B cell (primary cell): ENCODE data around the gene FAM118B. TPM values are rescaled to one million over a fixed set of nuclear protein-coding genes. Genes with fewer than 3 reads are reported as not detected.

Experiments used
- ATAC-seq: fragments of 200-7000 bp; cut with Tn5 transposase; one replicate; pipeline ENCODE4 v1.10.0; 2021; ENCODE audit warnings: low read depth, mild to moderate bottlenecking, moderate number of reproducible peaks, moderate library complexity
- CTCF ChIA-PET: fragments of 350-600 bp; sonication (Branson Sonifier 250); formaldehyde crosslinking; loops from one replicate; lab custom pipeline; 2021; ENCODE audit warnings: antibody characterized with exemption, inconsistent platforms; lab: Charles Lee
- POLR2A ChIA-PET: fragments of 350-600 bp; sonication (Branson Sonifier 250); formaldehyde crosslinking; loops from one replicate; lab custom pipeline; 2021; ENCODE audit warnings: antibody characterized with exemption; lab: Charles Lee
- DNase-seq: peaks from one replicate; pipeline ENCODE4 v3.0.0; 2013
- H2AFZ ChIP-seq: 2 replicates; pipeline ENCODE4 v1.6.1; 2012; ENCODE audit warnings: mild to moderate bottlenecking, low read depth, low read length; ENCODE audit not compliant: insufficient read depth, poor library complexity, severe bottlenecking
- H3K27ac ChIP-seq, 2 donors: 1 replicate in 1 of 2; 2 replicates in 1 of 2; pipeline ENCODE4 v1.5.1; 2012 to 2013; ENCODE audit warnings: low read length in 2 of 2, mild to moderate bottlenecking in 2 of 2, moderate library complexity in 1 of 2
- H3K27me3 ChIP-seq, 4 experiments: fragments of 200-600 bp in 1 of 4; sonication (generic) in 1 of 4; replicated peaks in 1 of 4; 1 replicate in 2 of 4; 2 replicates in 2 of 4; pipeline versions ENCODE4 v1.6.1 to v1.7.0; 2013 to 2016; ENCODE audit warnings: low read length in 3 of 4, mild to moderate bottlenecking in 2 of 4, mixed read lengths in 1 of 4, moderate library complexity in 1 of 4; ENCODE audit not compliant: insufficient read depth in 4 of 4, control insufficient read depth in 3 of 4; ENCODE audit errors: control extremely low read depth in 1 of 4
- H3K36me3 ChIP-seq, 2 experiments: replicated peaks in 1 of 2; 1 replicate in 1 of 2; 2 replicates in 1 of 2; pipeline versions ENCODE4 v1.6.1 to v1.7.1; 2013; ENCODE audit warnings: low read length in 1 of 2; ENCODE audit not compliant: insufficient read depth in 2 of 2, control insufficient read depth in 1 of 2; ENCODE audit errors: control extremely low read depth in 1 of 2, extremely low read depth in 1 of 2
- H3K4me1 ChIP-seq, 2 donors: fragments of 200-600 bp in 1 of 2; sonication (generic) in 1 of 2; 1 replicate in 1 of 2; 2 replicates in 1 of 2; pipeline versions ENCODE4 v1.5.1 to v1.6.1; 2013 to 2017; ENCODE audit warnings: low read length in 2 of 2; ENCODE audit not compliant: control insufficient read depth in 2 of 2, insufficient read depth in 2 of 2
- H3K4me2 ChIP-seq: replicated peaks from 2 replicates; pipeline ENCODE3; 2012; ENCODE audit warnings: mild to moderate bottlenecking, low read depth, low read length; ENCODE audit not compliant: poor library complexity, severe bottlenecking
- H3K4me3 ChIP-seq, 5 experiments: fragments of 200-600 bp in 1 of 5; sonication (generic) in 1 of 5; 1 replicate in 3 of 5; 2 replicates in 2 of 5; pipeline versions ENCODE4 v1.5.1 to v1.7.0; 2011 to 2016; ENCODE audit warnings: low read length in 4 of 5, mild to moderate bottlenecking in 4 of 5, low read depth in 2 of 5, control low read depth in 1 of 5, moderate library complexity in 1 of 5; ENCODE audit not compliant: insufficient read depth in 1 of 5; ENCODE audit errors: control extremely low read depth in 1 of 5, extremely low read depth in 1 of 5
- H3K79me2 ChIP-seq: fragments of 200-600 bp; sonication (generic); one replicate; pipeline ENCODE4 v1.6.0; 2016; ENCODE audit warnings: low read length; ENCODE audit not compliant: control insufficient read depth, insufficient read depth
- H3K9ac ChIP-seq: fragments of 200-600 bp; sonication (generic); 2 replicates; pipeline ENCODE4 v1.6.1; 2017; ENCODE audit warnings: mild to moderate bottlenecking, low read length, moderate library complexity
- H3K9me3 ChIP-seq, 3 donors: one replicate each; pipeline versions ENCODE4 v1.6.1 to v1.7.1; 2013; ENCODE audit warnings: low read length in 2 of 3; ENCODE audit not compliant: control insufficient read depth in 2 of 3, insufficient read depth in 1 of 3; ENCODE audit errors: control extremely low read depth in 1 of 3
- H4K20me1 ChIP-seq: 2 replicates; pipeline ENCODE4 v1.6.0; 2012; ENCODE audit warnings: mild to moderate bottlenecking, low read length; ENCODE audit not compliant: insufficient read depth, control insufficient read depth, poor library complexity, severe bottlenecking
- H3K27ac Mint-ChIP-seq: one replicate; pipeline ENCODE4 v1.8.0; 2021; ENCODE audit warnings: mixed read lengths
- H3K27me3 Mint-ChIP-seq: one replicate; pipeline ENCODE4 v1.8.0; 2021; ENCODE audit warnings: mixed read lengths
- H3K4me1 Mint-ChIP-seq: one replicate; pipeline ENCODE4 v1.8.0; 2021; ENCODE audit warnings: mixed read lengths
- H3K4me3 Mint-ChIP-seq: one replicate; pipeline ENCODE4 v1.8.0; 2021; ENCODE audit warnings: mixed read lengths
- H3K9me3 Mint-ChIP-seq: one replicate; pipeline ENCODE4 v1.8.0; 2022; ENCODE audit warnings: mixed read lengths; ENCODE audit not compliant: insufficient read depth
- CTCF ChIP-seq: fragments of 200-600 bp; IDR thresholded peaks from one replicate; pipeline ENCODE4 v1.8.0; 2022; ENCODE audit warnings: antibody characterized with exemption, mild to moderate bottlenecking
- EZH2 ChIP-seq: IDR thresholded peaks from 2 replicates; pipeline ENCODE4 v1.6.1; 2012; ENCODE audit warnings: borderline replicate concordance, low read depth, mild to moderate bottlenecking, moderate library complexity, low read length; ENCODE audit not compliant: insufficient read depth, poor library complexity, severe bottlenecking
- WGBS: methylation state at CpG from one replicate; pipeline ENCODE4 v1.1.5; 2013; ENCODE audit warnings: missing lambda C conversion rate; ENCODE audit not compliant: insufficient coverage; 5-methylcytosine and 5-hydroxymethylcytosine counted together
- intact Hi-C: fragments of 100-400 bp; cut with micrococcal nuclease; formaldehyde crosslinking; loops from one replicate; pipeline ENCODE4 v1.10.0; 2022
- polyA plus RNA-seq: library from polyadenylated mRNA; depleted of rRNA; stranded (reverse); fragments of >200 nt; gene quantifications from 2 replicates; pipeline ENCODE4 v1.2.3, GENCODE V29; 2012
- total RNA-seq, 2 donors: library from RNA; stranded (reverse); fragments of 120-200 nt in 1 of 2; gene quantifications; 1 replicate in 1 of 2; 2 replicates in 1 of 2; pipeline versions ENCODE4 v1.2.3 to v1.2.4, GENCODE V29; 2013 to 2022

The FAM118B gene
- total and polyA plus RNA-seq, 2 donors (not counting 1 experiment from before 2014, with no cell fraction given): 7.3 to 14.1 TPM

DNA sequence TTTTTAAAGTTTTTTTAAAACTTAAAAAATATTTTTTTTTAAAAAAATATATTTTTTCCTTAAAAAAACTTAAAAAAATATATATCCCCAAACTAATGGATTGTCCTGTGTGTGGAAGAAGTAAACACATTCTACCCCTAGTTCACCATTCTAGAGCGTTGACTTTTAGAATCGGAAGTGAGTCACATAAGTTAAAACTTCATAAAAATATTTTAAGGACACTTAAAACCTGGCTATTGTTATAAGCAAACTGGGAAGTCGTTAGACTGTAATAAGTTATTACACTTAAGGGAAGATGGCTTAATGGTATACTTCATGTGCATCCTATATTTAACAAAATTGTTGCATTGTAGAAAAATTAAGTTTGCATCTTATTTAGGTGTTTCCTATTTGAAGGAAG, 21.1 kb downstream of the FAM118B start:
- WGBS: no CpG with 5 or more reads among the region's 3 CpGs
- ChIA-PET CTCF (no interaction called here), POLR2A (no interaction called here)
- Histone ChIP-seq H3K27ac (no peak overlapping the region), H3K79me2 (no peaks in the 10 kb centered on the region), H4K20me1 (no peaks in the 10 kb centered on the region), H3K27me3 (no peaks in the 10 kb centered on the region), H3K9ac (no peak overlapping the region), H3K4me2 (no peak overlapping the region), H3K9me3 (no peaks in the 10 kb centered on the region), H3K36me3 (peaks cover 11 to 14% of the 10 kb centered on the region in 2 experiments), H3K4me1 (no peaks in the 10 kb centered on the region), H2AFZ (no peak overlapping the region), H3K4me3 (no peak overlapping the region)
- H3K27ac Mint-ChIP-seq: no peak overlapping the region
- no peaks in the 10 kb centered on the region for H3K9me3 Mint-ChIP-seq
- no peak overlapping the region for H3K4me3 Mint-ChIP-seq
- peaks cover 2% of the 10 kb centered on the region for H3K4me1 Mint-ChIP-seq
- DNase-seq: no peak
- intact Hi-C loops: no loop called here
- H3K27me3 Mint-ChIP-seq: no peaks in the 10 kb centered on the region
- TF ChIP-seq EZH2 (no peak), CTCF (no peak)
- no peak for ATAC-seq

DNA sequence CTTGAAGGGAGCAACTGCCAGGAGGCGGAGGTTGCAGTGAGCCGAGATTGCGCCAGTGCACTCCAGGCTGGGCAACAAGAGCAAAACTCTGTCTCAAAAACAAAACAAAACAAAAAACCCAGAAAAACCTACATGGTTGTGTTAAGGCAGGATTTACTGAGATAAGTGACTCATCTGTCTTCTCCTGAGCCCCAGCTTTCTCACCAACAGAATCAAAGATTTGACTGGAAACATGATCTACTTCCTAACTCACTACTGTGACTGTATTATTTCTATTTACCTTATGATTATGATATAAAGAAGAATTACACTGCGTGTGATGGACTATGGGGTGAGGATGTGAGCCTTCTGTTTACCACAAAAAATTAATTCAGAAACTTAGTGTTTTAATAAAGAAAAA, 21.8 kb downstream of the FAM118B start:
- POLR2A ChIA-PET: no interaction called here

More for the DNA sequence above, 21.8 kb downstream of the FAM118B start:
- DNase-seq (no peak), ATAC-seq (no peak)
- no peaks in the 10 kb centered on the region for H3K4me1 ChIP-seq
- TF ChIP-seq CTCF: no peak
- no peak for TF ChIP-seq EZH2
- peaks cover 11 to 16% of the 10 kb centered on the region in 2 experiments for H3K36me3 ChIP-seq
- Mint-ChIP-seq H3K27ac (no peak overlapping the region), H3K4me3 (no peak overlapping the region), H3K27me3 (no peaks in the 10 kb centered on the region), H3K4me1 (peaks cover 2% of the 10 kb centered on the region), H3K9me3 (no peaks in the 10 kb centered on the region)
- H3K9ac ChIP-seq: no peak overlapping the region
- no peak overlapping the region for H3K4me3 ChIP-seq
- H3K27ac ChIP-seq: no peak overlapping the region
- H3K9me3 ChIP-seq: no peaks in the 10 kb centered on the region
- no peaks in the 10 kb centered on the region for H4K20me1 ChIP-seq
- CTCF ChIA-PET: no interaction called here
- WGBS: no CpG with 5 or more reads among the region's 4 CpGs
- no peaks in the 10 kb centered on the region for H3K27me3 ChIP-seq
- no peak overlapping the region for H2AFZ ChIP-seq
- no peaks in the 10 kb centered on the region for H3K79me2 ChIP-seq
- intact Hi-C loops: no loop called here
- H3K4me2 ChIP-seq: no peak overlapping the region
